HFFc6 (cell line): ENCODE data around the gene ULK4. TPM values are rescaled to one million over a fixed set of nuclear protein-coding genes. Genes with fewer than 3 reads are reported as not detected.

ENCODE experiments used
- DNase-seq: peaks from one replicate; pipeline ENCODE4 v3.0.0-alpha.2; 2018
- H3K27ac Mint-ChIP-seq: 2 replicates; pipeline ENCODE4 v1.8.0; 2020; ENCODE audit warnings: mild to moderate bottlenecking, mixed read lengths
- H3K27me3 Mint-ChIP-seq: 2 replicates; pipeline ENCODE4 v1.8.0; 2021; ENCODE audit warnings: mild to moderate bottlenecking, moderate library complexity, mixed read lengths; ENCODE audit not compliant: insufficient read depth
- H3K36me3 Mint-ChIP-seq: 2 replicates; pipeline ENCODE4 v1.8.0; 2021; ENCODE audit warnings: low read depth, mixed read lengths
- H3K4me1 Mint-ChIP-seq: 2 replicates; pipeline ENCODE4 v1.8.0; 2020; ENCODE audit warnings: low read depth, mixed read lengths
- H3K4me3 Mint-ChIP-seq: 2 replicates; pipeline ENCODE4 v1.8.0; 2020; ENCODE audit warnings: mild to moderate bottlenecking, moderate library complexity, mixed read lengths
- H3K9me3 Mint-ChIP-seq: 2 replicates; pipeline ENCODE4 v1.8.0; 2020; ENCODE audit warnings: mild to moderate bottlenecking, mixed read lengths
- CTCF ChIP-seq: fragments of 200-600 bp; sonication (generic); IDR thresholded peaks from 2 replicates; pipeline ENCODE4 v1.5.0; 2021; ENCODE audit warnings: antibody characterized with exemption, mild to moderate bottlenecking
- total RNA-seq, 6 experiments: library from RNA; stranded (reverse); fragmentation: NEBNext Ultra II Directional; extraction: Animal tissue kit (Norgen Biotek cat#: 25700); gene quantifications; 2 replicates in 1 of 6; 3 replicates in 5 of 6; pipeline ENCODE4 v1.2.3, GENCODE V29; 2021

ULK4 gene
- total RNA-seq, 6 experiments from 2014 or later = 6.0 to 8.6 (median 6.7) TPM

- H3K27ac Mint-ChIP-seq = peak overlapping the region; percentile 33
- H3K27me3 Mint-ChIP-seq = peaks cover 2% of the 10 kb centered on the region; the same call in 1 of the 2 replicates
- peak overlapping the region; percentile 92 for H3K4me3 Mint-ChIP-seq
- DNase-seq = peak; percentile 44
- peaks cover 65% of the 10 kb centered on the region for H3K4me1 Mint-ChIP-seq
- TF ChIP-seq CTCF = peak; percentile 69
- peaks cover 12% of the 10 kb centered on the region; the same call in 1 of the 2 replicates for H3K36me3 Mint-ChIP-seq
- H3K9me3 Mint-ChIP-seq = no peaks in the 10 kb centered on the region
Observed at GRCh38 chr3:41202834-41203345, 759.0 kb downstream of the ULK4 start.

- peak overlapping the region; percentile 92 for H3K4me3 Mint-ChIP-seq
- no peak overlapping the region for H3K27ac Mint-ChIP-seq
- peaks cover 12% of the 10 kb centered on the region; the same call in 1 of the 2 replicates for H3K36me3 Mint-ChIP-seq
- peaks cover 58% of the 10 kb centered on the region for H3K4me1 Mint-ChIP-seq
- H3K9me3 Mint-ChIP-seq = no peaks in the 10 kb centered on the region
- DNase-seq = no peak
- no peak for TF ChIP-seq CTCF
- peaks cover 2% of the 10 kb centered on the region; the same call in 1 of the 2 replicates for H3K27me3 Mint-ChIP-seq
Observed at GRCh38 chr3:41202075-41202833, 759.6 kb downstream of the ULK4 start.

GRCh38 chr3:41200669-41201021 lies 761.3 kb downstream of the ULK4 start:
- Mint-ChIP-seq H3K4me1 (peaks cover 45% of the 10 kb centered on the region), H3K9me3 (no peaks in the 10 kb centered on the region), H3K27ac (peak overlapping the region; percentile 75), H3K4me3 (peak overlapping the region; percentile 92), H3K27me3 (peaks cover 2% of the 10 kb centered on the region), H3K36me3 (peaks cover 12% of the 10 kb centered on the region; the same call in 1 of the 2 replicates)
- TF ChIP-seq CTCF = no peak
- DNase-seq = peak; percentile 25

GRCh38 chr3:41199866-41200668 lies 761.8 kb downstream of the ULK4 start:
- H3K27ac Mint-ChIP-seq = peak overlapping the region; percentile 75
- H3K9me3 Mint-ChIP-seq = no peaks in the 10 kb centered on the region
- peak overlapping the region; percentile 92 for H3K4me3 Mint-ChIP-seq
- DNase-seq = no peak
- H3K36me3 Mint-ChIP-seq = peaks cover 12% of the 10 kb centered on the region; the same call in 1 of the 2 replicates
- no peak for TF ChIP-seq CTCF
- peaks cover 43% of the 10 kb centered on the region for H3K4me1 Mint-ChIP-seq
- H3K27me3 Mint-ChIP-seq = peaks cover 2% of the 10 kb centered on the region

- H3K36me3 Mint-ChIP-seq = peaks cover 12% of the 10 kb centered on the region; the same call in 1 of the 2 replicates
- peak; percentile 59 for TF ChIP-seq CTCF
Observed at GRCh38 chr3:41198950-41199865, 762.7 kb downstream of the ULK4 start, which contains the start of gene CTNNB1. TSS of gene CTNNB1 (plus strand) at chr3:41199505. CDS start at chr3:41224069, 24,564 bp downstream.

More at GRCh38 chr3:41198950-41199865, 762.7 kb downstream of the ULK4 start, which contains the start of gene CTNNB1:
- no peaks in the 10 kb centered on the region for H3K9me3 Mint-ChIP-seq
- peaks cover 2% of the 10 kb centered on the region for H3K27me3 Mint-ChIP-seq
- peak; percentile 94 for DNase-seq
- peak within 1 kb of the TSS; percentile 92 for H3K4me3 Mint-ChIP-seq
- H3K27ac Mint-ChIP-seq = peak within 1 kb of the TSS; percentile 87
- peaks cover 34% of the 10 kb centered on the region for H3K4me1 Mint-ChIP-seq
